Gastrocnemius medialis (tissue), 4 donors: ENCODE results near the gene BCL7B. TPM values are rescaled to one million over a fixed set of nuclear protein-coding genes. Genes with fewer than 3 reads are reported as not detected.
"Not testable (repeated sequence)": the region's sequence is repeated elsewhere in the genome, so short reads cannot be mapped to it uniquely, and the experiment has no call there.

Experiments used
- ATAC-seq, 2 donors: fragments of 150-250 bp; one replicate each; pipeline ENCODE4 v1.9.1; 2016
- DNase-seq, 2 donors: peaks; one replicate each; pipeline ENCODE4 v3.0.0-alpha.2; 2019
- H3K27ac ChIP-seq, 4 donors: fragments of 200-600 bp; sonication (generic); 1 replicate in 1 of 4; 2 replicates in 3 of 4; pipeline ENCODE4 v1.5.1; 2016 to 2018; ENCODE audit warnings: mild to moderate bottlenecking in 2 of 4, moderate library complexity in 1 of 4
- H3K27me3 ChIP-seq, 3 donors: fragments of 200-600 bp; sonication (generic) in 2 of 3; 1 replicate in 1 of 3; 2 replicates in 2 of 3; pipeline versions ENCODE4 v1.5.1 to v1.6.0; 2016 to 2019; ENCODE audit warnings: mild to moderate bottlenecking in 1 of 3, moderate library complexity in 1 of 3
- H3K36me3 ChIP-seq, 2 donors: fragments of 200-600 bp; sonication (generic) in 1 of 2; one replicate each; pipeline ENCODE4 v1.5.1; 2017 to 2018
- H3K4me1 ChIP-seq, 2 donors: fragments of 200-600 bp; sonication (generic) in 1 of 2; one replicate each; pipeline ENCODE4 v1.5.1; 2016 to 2017; ENCODE audit warnings: mild to moderate bottlenecking in 2 of 2
- H3K4me3 ChIP-seq, 4 donors: fragments of 200-600 bp; sonication (generic) in 3 of 4; 1 replicate in 1 of 4; 2 replicates in 3 of 4; pipeline ENCODE4 v1.5.1; 2016 to 2019; ENCODE audit warnings: mild to moderate bottlenecking in 2 of 4
- H3K9me3 ChIP-seq, 3 donors: fragments of 200-600 bp; sonication (generic) in 2 of 3; 1 replicate in 1 of 3; 2 replicates in 2 of 3; pipeline ENCODE4 v1.5.1; 2016 to 2019
- CTCF ChIP-seq, 5 experiments: fragments of 450-650 bp in 3 of 5; fragments of 200-600 bp in 2 of 5; sonication (generic) in 2 of 5; IDR thresholded peaks in 4 of 5; conservative IDR thresholded peaks in 1 of 5; 1 replicate in 4 of 5; 2 replicates in 1 of 5; pipeline ENCODE4 v1.5.1; 2016 to 2019; ENCODE audit warnings: antibody characterized with exemption in 5 of 5, mild to moderate bottlenecking in 3 of 5, moderate library complexity in 3 of 5
- POLR2A ChIP-seq, 2 donors: fragments of 450-650 bp; IDR thresholded peaks; one replicate each; pipeline ENCODE4 v1.6.1; 2017; ENCODE audit warnings: antibody characterized with exemption in 2 of 2, mild to moderate bottlenecking in 2 of 2, moderate library complexity in 2 of 2
- in situ Hi-C, 4 donors: fragments of 200-750 bp; cut with MboI; loops; one replicate each; pipeline versions ENCODE4 v1.15.0 to v1.8.0; 2017; ENCODE audit warnings: low sequenced_read_pairs in 4 of 4
- intact Hi-C: fragments of 100-400 bp; cut with DNase I; formaldehyde crosslinking; loops from one replicate; pipeline ENCODE4 v1.15.1; 2023; ENCODE audit warnings: low total_unique reads
- total RNA-seq, 4 donors: library from RNA; depleted of rRNA; stranded (reverse); fragments of >200 nt; gene quantifications; one replicate each; pipeline versions ENCODE4 v1.1.0 to v1.2.3, GENCODE V29; 2016

Gene BCL7B
- total RNA-seq, 4 donors from 2014 or later, result 107 to 166 (median 119) TPM

- TF ChIP-seq CTCF (IDR thresholded peaks at IDR 0.05 in 4 of 5, conservative IDR thresholded peaks at IDR 0.05 in 1 of 5) (no peak), POLR2A (IDR thresholded peaks at IDR 0.05) (no peak)
- ATAC-seq (no peak), DNase-seq (no peak)
- Histone ChIP-seq H3K4me3 (no peak overlapping the region), H3K36me3 (peaks cover 0 to 35% of the 10 kb centered on the region in 2 donors), H3K4me1 (peaks cover 5 to 7% of the 10 kb centered on the region in 2 donors), H3K9me3 (no peaks in the 10 kb centered on the region), H3K27me3 (no peaks in the 10 kb centered on the region), H3K27ac (peak overlapping the region; percentile 1 to 68 (median 15))
- in situ Hi-C loops, result no loop called here
- intact Hi-C loops, result no loop called here
These were observed 8.3 kb downstream of the BCL7B start for GRCh38 chr7:73549176-73549575.

- ATAC-seq (no peak), DNase-seq (no peak)
- H3K4me1 ChIP-seq, result peaks cover 5 to 6% of the 10 kb centered on the region in 2 donors
- no peak for TF ChIP-seq CTCF (IDR thresholded peaks at IDR 0.05 in 4 of 5, conservative IDR thresholded peaks at IDR 0.05 in 1 of 5)
- no peak for TF ChIP-seq POLR2A (IDR thresholded peaks at IDR 0.05)
- in situ Hi-C loops (no loop called here), intact Hi-C loops (no loop called here)
- no peak overlapping the region for H3K27ac ChIP-seq
- no peak overlapping the region for H3K4me3 ChIP-seq
- no peaks in the 10 kb centered on the region for H3K27me3 ChIP-seq
- H3K9me3 ChIP-seq, result no peaks in the 10 kb centered on the region
- H3K36me3 ChIP-seq, result peaks cover 0 to 44% of the 10 kb centered on the region in 2 donors
These were observed 9.6 kb downstream of the BCL7B start for GRCh38 chr7:73547841-73548240.

GRCh38 chr7:73544678-73545077 lies 12.8 kb downstream of the BCL7B start:
- Histone ChIP-seq H3K27me3 (no peaks in the 10 kb centered on the region), H3K4me1 (peaks cover 0 to 6% of the 10 kb centered on the region in 2 donors), H3K4me3 (no peak overlapping the region), H3K9me3 (no peaks in the 10 kb centered on the region), H3K27ac (no peak overlapping the region), H3K36me3 (peaks cover 0 to 51% of the 10 kb centered on the region in 2 donors)
- intact Hi-C loops, result no loop called here
- in situ Hi-C loops, result no loop called here
- TF ChIP-seq CTCF (IDR thresholded peaks at IDR 0.05 in 4 of 5, conservative IDR thresholded peaks at IDR 0.05 in 1 of 5), result no peak
- TF ChIP-seq POLR2A (IDR thresholded peaks at IDR 0.05), result no peak
- ATAC-seq (no peak), DNase-seq (no peak)

- DNase-seq (no peak), ATAC-seq (no peak)
- peaks cover 0 to 78% of the 10 kb centered on the region in 2 donors for H3K36me3 ChIP-seq
- intact Hi-C loops (no loop called here), in situ Hi-C loops (no loop called here)
- H3K9me3 ChIP-seq, result no peaks in the 10 kb centered on the region
- H3K4me1 ChIP-seq, result no peaks in the 10 kb centered on the region
- TF ChIP-seq CTCF (IDR thresholded peaks at IDR 0.05 in 4 of 5, conservative IDR thresholded peaks at IDR 0.05 in 1 of 5) (no peak), POLR2A (IDR thresholded peaks at IDR 0.05) (no peak)
- no peak overlapping the region for H3K4me3 ChIP-seq
- no peaks in the 10 kb centered on the region for H3K27me3 ChIP-seq
- H3K27ac ChIP-seq, result no peak overlapping the region
These were observed 15.8 kb downstream of the BCL7B start for GRCh38 chr7:73541722-73542121.

GRCh38 chr7:73539709-73540108 lies 17.8 kb downstream of the BCL7B start:
- H3K9me3 ChIP-seq, result no peaks in the 10 kb centered on the region
- intact Hi-C loops (no loop called here), in situ Hi-C loops (no loop called here)
- H3K4me3 ChIP-seq, result no peak overlapping the region
- no peaks in the 10 kb centered on the region for H3K4me1 ChIP-seq
- ATAC-seq (no peak), DNase-seq (no peak)
- no peak for TF ChIP-seq CTCF (IDR thresholded peaks at IDR 0.05 in 4 of 5, conservative IDR thresholded peaks at IDR 0.05 in 1 of 5)
- TF ChIP-seq POLR2A (IDR thresholded peaks at IDR 0.05), result no peak
- H3K36me3 ChIP-seq, result peaks cover 0 to 92% of the 10 kb centered on the region in 2 donors
- H3K27ac ChIP-seq, result no peak overlapping the region
- H3K27me3 ChIP-seq, result no peaks in the 10 kb centered on the region

- intact Hi-C loops, in situ Hi-C loops: not testable (repeated sequence)
These were observed 19.0 kb downstream of the BCL7B start for GRCh38 chr7:73538510-73538909.

More at GRCh38 chr7:73538510-73538909, 19.0 kb downstream of the BCL7B start:
- H3K4me3 ChIP-seq, H3K27me3 ChIP-seq, H3K4me1 ChIP-seq, H3K9me3 ChIP-seq, H3K27ac ChIP-seq, DNase-seq, ATAC-seq: not testable (repeated sequence)
- peaks cover 0 to 86% of the 10 kb centered on the region in 2 donors for H3K36me3 ChIP-seq
